GM19395 (cell line): ENCODE data around the gene REEP1.
"Not testable (repeated sequence)": the region's sequence is repeated elsewhere in the genome, so short reads cannot be mapped to it uniquely, and the experiment has no call there.

Source experiments
- ATAC-seq: cut with Tn5 transposase; IDR thresholded peaks from one replicate; pipeline ENCODE4 v1.9.1; 2021; ENCODE audit warnings: mild to moderate bottlenecking, moderate library complexity; ENCODE audit not compliant: unreplicated experiment

Gene REEP1

DNA sequence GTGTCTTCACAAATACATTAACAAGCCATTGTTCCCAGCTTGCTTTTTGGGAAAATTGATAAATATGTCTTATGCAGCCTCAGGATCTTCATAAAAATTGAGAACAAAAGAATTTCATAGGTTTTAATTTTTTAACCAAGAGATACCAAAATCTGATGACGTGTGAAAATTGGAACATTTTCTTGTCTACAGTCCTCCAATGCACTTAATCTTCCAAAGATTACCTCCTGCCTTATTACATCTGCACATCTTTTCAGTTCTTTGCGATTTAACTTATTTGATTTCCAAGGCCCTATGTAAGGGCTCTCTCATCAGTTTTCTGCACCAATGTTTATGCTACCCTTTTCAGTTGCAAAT lies 135.1 kb downstream of the REEP1 start:
- ATAC-seq, result no peak

DNA sequence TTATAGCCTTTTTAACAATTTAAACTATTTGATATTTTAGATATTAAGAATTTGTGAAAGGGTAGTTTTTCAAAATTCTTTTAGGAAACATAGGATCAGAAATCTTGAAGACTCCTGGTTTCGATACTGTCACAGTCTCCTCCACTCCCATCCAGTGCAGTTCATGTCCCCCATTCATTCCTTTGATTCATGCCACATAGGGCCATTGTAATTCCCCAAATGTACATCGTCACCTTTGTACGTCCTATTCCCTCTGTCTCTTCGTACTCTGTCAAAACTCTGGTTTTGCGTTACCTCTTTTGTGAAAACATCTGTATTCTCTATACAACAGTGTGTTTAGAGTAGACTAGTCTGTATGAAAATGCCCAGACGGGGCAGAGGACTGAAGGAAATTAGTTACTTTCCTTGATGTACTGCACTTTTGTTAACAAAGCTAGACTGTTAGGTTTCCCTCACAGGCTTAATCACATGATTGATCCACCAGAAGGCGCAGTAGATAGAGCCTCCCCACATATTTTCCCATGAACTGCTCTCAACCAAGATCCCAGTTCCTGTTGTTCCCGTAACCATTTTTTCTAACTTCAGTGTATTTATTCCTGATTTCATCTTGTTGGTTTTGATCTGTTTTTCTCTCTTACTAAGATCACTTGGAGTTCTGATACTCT lies 135.6 kb downstream of the REEP1 start:
- ATAC-seq, result no peak

DNA sequence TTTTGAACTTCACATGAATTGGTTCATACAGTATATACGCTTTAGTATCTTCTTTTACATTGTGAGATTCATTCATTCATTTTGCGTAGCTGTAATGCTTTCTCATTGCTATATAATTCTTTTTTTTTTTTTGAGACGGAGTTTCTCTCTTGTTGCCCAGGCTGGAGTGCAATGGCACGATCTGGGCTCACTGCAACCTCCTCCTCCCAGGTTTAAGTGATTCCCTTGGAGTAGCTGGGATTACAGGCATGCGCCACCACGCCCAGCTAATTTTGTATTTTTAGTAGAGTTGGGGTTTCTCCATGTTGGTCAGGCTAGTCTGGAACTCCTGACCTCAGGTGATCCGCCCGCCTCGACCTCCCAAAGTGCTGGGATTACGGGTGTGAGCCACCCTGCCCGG lies 136.9 kb downstream of the REEP1 start:
- ATAC-seq, result not testable (repeated sequence)

DNA sequence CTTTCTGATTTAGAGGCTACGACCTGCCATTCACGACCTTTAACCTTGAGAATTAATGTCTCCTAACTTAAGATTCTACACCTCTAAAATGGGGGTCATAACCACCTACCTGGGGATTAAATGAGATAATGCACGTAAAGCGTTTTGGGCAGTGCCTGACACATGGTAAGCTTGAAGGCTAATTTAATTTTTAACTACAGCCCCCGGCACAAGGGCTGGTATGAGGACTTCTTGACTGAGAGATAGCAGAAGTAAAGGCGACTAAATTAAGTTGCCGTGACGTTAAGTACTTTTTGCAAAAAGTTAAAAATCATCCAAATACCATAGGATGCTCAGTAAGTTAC lies 137.6 kb downstream of the REEP1 start:
- ATAC-seq, result no peak

DNA sequence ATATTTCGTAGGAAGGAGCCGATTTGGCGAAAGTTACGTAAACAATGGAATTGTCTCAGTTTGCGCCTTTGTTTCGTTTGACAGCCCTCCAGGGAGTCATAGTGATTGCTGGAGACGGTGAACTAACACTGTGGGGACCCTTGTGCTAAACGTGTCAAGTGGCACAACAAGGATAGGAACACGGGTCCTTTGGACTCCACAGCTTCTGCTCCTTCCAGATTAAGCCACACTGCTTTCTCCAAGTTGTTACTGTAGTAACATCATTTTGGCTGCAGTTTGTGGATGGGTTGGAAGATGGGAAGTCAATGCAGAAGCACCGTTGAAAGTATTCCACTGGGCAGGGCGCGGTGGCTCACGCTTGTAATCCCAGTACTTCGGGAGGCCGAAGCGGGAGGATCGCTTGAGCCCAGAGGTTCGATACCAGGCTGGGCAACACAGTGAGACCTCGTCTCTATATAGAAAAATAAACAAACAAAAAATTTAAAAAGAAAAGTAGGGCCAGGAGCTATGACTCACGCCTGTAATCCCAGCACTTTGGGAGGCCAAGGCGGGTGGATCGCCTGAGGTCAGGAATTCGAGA lies 141.5 kb downstream of the REEP1 start:
- peak; percentile 0 for ATAC-seq

DNA sequence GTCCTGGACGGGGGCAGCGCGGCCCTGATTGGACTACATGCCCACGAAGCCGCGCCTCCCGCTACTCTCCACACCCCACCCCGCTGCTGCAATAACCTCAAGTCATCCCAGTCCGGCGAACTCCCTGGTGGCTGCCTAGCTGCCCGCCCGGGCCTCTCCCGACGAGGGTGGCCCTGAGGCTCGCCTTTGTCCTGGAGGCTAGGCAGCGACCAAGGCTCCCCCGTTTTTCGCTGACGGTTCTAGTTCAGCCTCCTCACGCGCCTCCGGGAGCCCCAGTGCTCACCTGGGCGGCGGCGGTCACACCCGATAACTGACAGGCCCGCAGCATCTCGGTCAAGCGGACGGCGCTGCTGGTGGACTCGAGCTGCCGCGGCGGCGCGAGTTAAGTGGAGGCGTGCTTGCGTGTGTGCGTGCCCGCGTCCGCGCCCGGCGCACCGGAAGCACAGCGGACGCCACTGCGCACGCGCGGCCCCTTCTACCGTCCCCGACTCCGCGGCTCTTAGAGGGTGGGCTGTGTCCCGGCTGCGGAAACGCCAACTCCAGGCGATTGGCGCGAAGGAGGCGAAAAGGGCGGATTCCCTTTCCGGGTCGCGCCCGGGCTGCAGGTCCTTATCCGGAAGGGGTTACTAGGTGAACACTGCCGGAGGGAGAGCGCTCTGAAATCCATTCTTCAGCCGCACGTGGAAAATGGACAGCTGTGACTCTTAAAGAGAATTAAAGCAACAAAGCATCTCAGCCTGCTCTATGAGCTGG lies 142.2 kb downstream of the REEP1 start, which contains the start of gene IMMT:
Gene IMMT (minus strand): TSS at position 408 of the 753 bp plus-strand sequence. CDS start 80 bp downstream, at position 328.
- ATAC-seq, result peak; percentile 81

DNA sequence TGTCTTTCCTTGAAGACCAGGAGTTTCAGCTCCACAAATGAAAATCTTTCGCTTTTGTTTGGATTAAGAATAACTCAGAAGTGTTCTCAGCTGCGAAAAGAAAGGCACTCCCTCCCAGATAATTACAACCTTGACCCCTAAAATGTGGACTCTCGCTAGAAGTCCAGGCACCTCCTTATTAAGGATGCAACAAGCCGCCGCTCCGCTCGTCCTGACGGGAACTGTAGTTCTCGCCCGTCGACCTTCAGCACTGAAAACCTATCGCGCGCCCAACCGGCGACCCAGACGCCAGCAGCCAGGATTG lies 142.7 kb downstream of the REEP1 start:
- no peak for ATAC-seq

DNA sequence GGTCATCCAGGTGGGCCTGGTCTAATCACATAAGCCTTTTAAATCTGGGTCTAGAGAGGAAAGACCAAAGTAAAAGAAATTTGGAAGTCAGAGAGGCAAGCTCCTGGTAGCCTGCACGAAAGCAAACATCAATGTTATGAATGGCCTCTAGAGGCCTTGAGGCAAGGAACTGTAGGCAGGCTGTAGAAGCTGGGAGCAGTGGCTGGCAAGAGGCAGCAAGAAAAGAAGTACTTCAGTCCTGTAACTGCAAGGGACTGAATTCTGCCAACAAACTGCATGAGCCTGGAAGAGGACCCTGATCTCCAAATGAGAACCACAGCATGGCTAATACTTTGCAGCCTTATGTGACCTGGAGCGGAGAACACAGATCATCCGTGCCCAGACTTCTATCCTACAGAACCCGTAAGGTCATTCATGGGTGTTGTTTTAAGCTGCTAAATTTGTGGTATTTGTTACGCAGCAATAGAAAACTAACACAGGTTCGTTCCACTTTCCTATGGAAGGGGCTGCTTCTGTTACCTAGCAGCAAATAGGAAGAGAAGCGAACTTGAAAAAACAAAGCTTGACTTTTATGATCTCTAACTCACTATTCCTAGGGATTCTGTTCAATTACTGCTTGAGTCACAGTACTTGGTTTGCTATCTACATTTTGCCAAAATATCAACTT lies 143.4 kb downstream of the REEP1 start:
- ATAC-seq, result no peak

DNA sequence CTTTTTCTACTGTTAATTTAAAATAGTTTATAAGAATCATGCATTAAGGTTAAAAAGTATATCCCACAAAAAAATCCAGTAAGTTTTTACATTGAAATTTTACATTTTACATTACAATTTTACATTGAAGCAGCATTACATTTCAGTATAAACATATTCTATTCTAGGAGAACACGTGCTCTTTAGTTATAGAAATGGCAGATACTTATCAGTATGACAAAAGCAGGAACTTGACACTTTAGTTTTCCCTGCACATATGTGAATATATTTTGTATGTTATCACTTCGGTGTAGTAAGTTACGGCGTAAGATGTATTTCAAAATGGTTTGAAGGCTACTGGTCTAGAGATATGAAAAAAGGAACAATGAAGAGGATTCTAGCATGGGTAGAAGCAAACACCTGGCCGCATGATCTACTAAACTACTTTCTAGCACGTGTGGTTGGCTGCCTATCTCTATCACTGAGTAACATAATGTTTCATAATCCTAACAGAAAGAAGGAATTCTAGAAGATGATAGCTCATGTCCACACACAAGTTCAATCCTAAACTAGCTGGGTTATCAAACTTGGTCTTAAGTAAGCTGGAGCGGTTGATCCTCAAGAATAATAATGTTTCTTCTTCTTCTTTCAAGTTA lies 147.5 kb downstream of the REEP1 start:
- no peak for ATAC-seq

DNA sequence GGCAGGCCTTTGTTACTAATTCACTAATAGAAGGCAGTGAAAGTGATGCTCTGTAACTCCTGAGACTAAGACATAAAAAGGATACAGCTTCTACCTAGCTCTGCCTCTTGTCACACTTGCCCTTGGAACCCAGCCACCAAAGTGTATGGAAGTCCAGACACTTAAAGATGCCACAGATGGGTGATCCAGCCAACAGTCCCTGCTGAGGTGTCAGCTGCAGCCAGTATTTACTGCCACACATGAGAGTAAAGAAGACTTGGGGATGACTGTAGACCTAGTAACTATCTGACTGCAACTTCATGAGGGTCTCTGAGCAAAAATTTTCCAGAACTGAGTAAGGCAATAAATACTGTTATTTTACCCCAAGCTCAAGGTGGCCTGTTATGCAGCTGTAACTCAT lies 151.0 kb downstream of the REEP1 start:
- ATAC-seq, result no peak

DNA sequence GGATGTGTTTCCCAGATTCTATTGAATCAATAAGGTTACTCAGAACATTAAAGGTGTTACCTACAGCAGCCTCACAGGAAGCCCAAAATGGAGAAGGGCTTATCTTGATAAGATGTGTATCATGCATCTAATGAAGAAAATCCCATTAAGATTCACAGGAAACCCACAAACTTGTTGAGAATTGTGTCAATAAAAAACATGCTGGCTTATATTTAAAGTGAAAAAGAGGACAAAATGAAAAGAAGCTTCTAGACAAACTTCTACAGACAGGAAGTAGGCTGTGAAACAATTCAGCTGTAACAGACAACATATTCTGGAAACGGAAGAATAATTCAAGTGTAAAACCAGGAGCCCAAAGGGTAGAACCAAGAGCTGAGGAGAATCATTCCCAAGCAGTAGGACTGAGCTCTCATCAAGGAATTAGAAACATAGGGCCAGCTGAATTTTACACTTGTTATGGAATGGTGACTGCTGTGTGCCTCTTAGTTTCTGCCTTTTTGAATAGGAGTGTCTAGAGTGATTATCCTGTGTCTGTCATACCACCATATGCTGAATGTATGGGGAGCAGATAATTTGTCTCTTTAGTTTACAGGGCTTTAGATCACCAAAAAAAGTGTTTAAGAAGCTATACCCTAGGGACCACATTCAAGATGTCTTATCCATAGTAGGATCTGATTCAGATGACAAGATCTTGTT lies 151.8 kb downstream of the REEP1 start:
- ATAC-seq, result no peak

DNA sequence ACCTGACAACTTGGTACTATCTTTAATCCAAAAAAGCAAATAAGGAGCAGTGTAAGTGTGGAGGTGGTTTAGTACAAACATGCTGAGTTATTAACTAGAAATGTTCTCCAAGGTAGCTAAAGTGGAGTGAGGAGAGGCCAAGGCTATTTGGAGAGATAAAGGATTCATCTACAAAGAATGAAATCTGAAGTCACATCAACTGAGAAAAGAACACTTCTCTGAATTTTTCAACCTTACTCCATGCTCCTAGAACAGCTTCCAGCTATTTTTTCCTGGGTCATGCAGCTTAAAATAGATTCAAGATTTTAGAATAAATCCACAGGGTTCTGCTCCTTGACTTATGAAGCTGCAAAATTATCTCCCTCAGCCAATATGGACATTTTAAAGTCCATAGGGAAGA lies 160.8 kb downstream of the REEP1 start:
- ATAC-seq, result no peak

DNA sequence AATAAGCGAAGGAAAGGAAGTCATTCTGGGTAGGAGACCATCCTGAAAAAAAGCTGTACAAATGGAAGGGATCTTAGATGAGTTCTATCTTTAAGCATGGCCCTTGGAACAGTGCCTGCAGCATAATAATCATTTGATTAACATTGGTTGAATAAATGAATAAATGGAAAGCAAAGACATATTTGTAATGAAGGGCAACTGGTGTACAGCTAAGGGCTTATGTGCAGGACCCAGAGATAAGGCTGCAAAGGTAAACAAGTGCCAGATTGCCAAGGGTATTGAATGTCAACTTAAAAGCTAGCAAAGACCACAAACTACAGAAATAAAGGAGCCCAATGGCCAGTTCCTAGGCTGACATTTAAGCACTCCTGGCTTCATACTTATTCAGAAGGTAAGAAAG lies 161.6 kb downstream of the REEP1 start:
- ATAC-seq, result no peak

DNA sequence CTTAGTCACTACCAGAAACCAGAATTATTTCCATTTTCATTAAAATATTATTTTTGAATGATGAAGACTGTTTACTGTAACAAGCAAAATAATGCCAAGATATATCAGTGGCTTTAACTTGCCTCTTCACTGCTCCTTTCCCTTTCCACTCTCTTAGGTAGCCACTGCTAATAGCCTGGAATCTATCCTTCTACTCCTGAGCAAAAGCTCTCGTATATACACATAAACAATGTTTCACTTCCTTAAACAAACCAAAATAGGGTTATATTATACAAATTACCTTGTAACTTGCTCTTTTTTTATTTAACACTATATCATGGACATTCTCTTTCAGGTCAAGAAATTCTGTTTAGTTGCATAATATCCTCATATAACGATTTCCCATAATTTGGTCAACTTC lies 163.0 kb downstream of the REEP1 start:
- ATAC-seq, result no peak

DNA sequence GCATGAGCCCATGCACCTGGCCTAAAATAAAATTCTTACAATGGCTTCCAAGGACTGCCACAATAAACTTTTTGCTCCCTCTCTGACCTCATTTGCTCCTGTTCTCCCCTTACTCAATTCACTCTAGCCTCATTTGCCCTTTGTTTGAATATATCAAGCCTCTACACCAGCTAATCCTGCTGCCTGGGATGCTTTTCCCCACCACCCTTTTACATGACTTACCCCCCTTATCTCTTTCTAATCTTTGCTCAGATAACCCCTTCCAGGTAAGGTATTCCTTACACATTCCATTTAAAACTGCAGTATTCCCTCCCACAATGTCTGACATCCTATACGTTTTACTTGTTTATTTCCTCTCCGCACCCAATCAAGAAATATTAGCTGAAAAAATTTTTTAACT lies 164.8 kb downstream of the REEP1 start:
- no peak for ATAC-seq

DNA sequence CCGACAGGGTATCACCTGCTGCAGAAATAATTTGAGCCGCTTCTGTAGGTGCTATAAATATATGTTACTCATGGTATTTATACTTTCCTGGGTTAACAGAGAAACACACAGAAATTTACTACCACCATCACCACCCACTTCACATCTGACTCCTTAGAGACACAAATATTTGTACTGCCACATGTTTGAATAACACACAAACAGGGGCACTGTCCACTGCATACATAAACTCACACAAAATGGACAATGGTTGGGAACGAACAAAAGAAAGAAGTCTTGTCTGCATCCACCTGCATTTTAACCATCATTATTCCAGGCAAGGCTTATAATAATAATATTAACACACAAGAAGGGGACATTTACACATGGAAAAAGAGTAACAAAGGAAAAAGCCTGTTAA lies 166.1 kb downstream of the REEP1 start:
- no peak for ATAC-seq

DNA sequence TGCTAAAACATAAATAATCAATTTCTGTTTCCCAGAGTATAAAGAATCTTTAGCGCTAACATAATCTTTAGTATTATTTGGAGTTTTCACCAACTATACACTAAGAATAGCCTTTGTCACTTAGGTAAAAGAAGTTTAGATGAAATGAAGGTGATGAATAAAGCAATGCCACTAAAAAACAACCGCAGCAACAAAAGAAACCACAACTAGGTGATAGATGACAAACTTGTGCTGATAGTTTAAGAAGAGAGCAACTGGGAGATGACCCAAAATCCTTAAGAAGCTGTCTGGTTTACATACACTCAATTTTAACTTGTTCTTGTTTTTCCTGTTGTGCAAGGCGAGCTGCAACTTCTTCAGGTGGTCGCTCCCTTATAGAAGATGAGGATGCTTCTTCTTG lies 167.0 kb downstream of the REEP1 start:
- ATAC-seq, result no peak
